G401.6 (cell line): Measurements from ENCODE around the gene QRFPR.
"Not testable (repeated sequence)": the region's sequence is repeated elsewhere in the genome, so short reads cannot be mapped to it uniquely, and the experiment has no call there.

Source experiments
- FAIRE-seq: peaks from 2 replicates; lab custom pipeline; 2012; peaks lifted over from hg19 to GRCh38; lab: Jason Lieb, UNC

The QRFPR gene

GRCh38 chr4:121339307-121339706 lies 41.5 kb downstream of the QRFPR start:
- FAIRE-seq = no peak

DNA sequence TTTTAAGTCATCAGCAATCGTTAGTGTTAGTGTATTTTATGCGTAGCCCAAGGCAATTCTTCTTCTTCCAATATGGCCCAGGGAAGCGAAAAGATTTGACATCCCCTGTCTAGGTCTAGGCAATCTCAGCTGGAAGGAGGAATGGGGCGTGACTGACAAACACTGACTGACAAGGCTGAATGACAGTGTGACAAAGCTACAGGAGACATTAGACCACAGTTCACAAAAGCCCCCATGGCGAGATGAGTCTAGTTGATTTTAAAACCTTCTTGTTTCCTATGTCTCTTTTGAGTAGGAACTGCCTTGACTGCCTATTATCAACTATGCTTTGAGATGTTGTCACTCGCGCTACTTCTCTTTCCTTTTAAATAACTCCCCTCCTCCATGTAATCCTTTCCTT lies 42.3 kb downstream of the QRFPR start:
- no peak for FAIRE-seq

- FAIRE-seq = no peak
Observed at GRCh38 chr4:121336706-121337105, 44.1 kb downstream of the QRFPR start.

DNA sequence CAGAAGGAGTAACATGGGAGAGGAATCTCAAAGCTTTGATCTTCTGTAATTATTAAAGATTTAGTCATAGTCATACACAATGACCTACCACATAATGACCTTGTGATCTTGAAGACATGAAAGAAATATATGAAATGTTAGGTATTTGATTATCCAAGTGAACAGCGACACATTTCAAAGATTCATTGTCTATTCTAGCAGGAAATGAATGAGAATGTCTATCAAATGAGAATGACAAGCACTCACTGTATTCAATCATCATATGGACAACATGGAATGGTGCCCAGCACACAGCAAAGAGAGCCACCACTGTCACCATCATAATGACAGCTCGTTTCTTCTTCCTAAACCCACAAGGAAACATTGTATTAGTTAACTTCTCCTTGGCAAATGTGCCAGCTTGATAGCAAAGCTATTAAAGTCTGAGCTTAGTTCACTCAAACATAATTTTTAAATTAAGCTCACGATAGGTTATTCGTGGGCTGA lies 50.6 kb downstream of the QRFPR start:
- FAIRE-seq = no peak

DNA sequence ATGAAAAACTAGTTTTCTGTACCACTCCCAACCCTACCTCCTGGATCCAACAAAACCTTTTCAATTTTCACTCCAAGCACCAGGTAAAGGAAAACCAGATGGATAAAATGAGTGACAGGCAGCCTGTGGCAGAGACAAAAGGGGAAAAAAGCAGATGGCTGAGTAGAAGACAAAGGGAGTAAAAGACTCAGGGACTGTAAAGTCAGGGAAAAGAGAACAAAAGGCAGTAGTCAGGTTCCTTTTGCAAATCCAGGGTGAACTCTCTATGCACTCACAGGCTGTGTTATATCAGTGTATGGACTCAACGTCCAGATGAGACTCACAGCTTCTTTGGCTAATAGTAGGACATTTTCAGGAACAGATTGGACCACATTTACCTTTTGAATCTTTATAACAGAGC lies 54.2 kb downstream of the QRFPR start:
- FAIRE-seq = no peak

GRCh38 chr4:121324331-121324730 lies 56.5 kb downstream of the QRFPR start:
- FAIRE-seq = no peak

GRCh38 chr4:121321466-121321865 lies 59.4 kb downstream of the QRFPR start:
- no peak for FAIRE-seq

- no peak for FAIRE-seq
Observed at GRCh38 chr4:121316091-121316490, 64.7 kb downstream of the QRFPR start.

DNA sequence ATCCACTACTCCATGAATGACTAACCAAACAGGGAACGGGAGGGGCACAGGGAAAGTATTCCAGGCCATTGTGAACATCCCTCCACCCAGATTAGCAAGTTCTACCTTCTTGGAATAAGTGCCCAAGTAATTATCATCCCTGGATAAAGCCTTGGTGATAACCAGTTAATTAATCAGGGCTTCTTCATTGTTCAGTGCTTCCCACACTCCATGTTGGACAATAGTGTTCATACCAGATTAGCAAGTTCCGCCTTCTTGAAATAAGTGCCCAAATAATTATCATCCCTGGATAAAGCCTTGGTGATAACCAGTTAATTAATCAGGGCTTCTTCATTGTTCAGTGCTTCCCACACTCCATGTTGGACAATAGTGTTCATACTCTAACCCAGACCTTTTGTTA lies 67.4 kb downstream of the QRFPR start:
- FAIRE-seq = not testable (repeated sequence)

DNA sequence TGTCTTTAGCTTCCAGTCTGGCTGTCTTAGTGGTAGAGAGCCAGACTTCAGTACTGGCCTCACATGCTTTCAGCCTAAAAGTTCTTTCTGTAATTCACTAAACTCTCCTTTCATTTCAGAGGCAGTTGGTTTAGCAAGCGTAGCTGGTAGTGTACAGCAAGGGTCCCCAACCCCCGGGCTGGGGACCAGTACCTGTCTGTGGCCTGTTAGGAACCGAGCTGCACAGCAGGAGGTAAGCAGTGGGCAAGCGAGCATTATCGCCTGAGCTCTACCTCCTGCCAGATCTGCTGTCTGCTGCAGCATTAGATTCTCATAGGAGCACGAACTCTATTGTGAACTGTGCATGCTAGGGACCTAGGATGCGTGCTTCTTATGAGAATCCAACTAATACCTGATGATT lies 72.0 kb downstream of the QRFPR start:
- no peak for FAIRE-seq

DNA sequence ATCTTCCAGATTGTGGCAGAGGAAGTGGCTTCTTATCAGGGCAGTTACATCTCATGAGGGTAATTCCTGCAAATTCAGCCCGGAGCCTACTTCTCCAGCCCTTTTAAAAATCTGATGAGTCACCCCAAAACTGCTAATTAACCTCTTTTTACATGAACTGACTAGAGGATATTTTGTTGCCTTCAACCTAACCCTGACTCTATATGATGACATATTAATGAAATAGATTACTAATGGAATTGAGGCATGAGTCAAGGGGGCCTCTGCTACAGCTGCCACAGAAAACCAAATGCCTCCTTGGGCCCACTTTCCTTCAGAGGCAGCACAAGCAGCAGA lies 72.5 kb downstream of the QRFPR start:
- no peak for FAIRE-seq

DNA sequence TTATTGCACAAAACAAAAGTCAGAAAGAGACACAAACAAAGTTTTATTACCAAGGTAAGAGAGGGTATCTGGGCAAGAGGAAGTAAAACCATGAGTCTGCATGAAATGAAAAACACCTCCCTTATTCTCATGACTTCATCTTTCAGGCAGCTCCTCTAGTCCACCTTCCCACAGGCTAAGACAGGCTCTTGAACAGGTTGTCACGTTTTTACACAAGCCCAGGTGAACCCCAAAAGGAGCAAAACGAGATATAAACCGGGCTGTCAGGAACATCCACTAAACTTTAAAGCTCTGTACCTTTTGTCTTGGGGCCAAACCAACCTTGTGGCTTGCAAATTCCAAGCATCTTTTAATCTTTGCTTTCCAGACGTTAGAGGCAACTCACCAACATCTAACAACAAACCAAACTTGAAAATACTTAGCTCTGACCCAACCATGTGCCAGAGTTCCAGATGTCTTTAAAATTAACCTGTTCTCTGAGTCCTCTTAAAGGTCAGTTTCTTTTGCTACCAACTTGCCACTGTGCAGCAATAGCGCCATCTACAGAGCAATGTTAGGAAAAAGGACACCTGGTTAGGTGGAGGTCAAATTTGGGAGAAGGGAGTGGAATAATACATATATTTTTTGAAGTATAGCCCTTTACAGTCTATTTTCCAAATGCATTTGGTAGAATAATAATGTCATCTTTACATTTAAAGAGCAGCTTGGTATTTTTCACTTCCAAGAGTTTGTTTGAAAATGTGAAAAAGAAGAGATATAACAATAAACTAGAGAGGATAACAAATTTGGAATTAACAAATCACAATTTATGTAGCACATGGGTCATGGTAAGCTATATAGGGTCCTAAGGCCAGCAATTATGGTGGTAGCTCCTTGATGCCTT lies 73.1 kb downstream of the QRFPR start:
- FAIRE-seq = no peak

- FAIRE-seq = no peak
Observed at GRCh38 chr4:121306931-121307330, 73.9 kb downstream of the QRFPR start.

DNA sequence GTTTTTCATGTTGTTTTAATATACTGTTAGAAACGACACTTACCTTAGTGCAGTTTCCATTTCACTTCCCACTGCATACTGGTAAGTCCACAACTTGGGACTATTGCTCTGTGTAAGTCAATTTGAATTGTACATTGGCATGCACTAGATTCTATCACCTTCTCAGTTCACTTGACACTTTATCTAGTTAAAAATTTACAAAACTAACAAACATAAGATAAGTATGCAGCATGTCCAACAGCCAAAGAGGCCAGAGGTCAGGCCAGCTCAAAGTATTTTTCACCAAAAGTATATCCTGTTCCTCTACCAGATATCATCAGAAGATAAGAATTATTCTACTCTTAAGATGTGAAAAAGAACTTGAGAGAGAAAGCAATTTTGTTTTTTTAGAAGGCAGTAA lies 75.9 kb downstream of the QRFPR start:
- FAIRE-seq = no peak

DNA sequence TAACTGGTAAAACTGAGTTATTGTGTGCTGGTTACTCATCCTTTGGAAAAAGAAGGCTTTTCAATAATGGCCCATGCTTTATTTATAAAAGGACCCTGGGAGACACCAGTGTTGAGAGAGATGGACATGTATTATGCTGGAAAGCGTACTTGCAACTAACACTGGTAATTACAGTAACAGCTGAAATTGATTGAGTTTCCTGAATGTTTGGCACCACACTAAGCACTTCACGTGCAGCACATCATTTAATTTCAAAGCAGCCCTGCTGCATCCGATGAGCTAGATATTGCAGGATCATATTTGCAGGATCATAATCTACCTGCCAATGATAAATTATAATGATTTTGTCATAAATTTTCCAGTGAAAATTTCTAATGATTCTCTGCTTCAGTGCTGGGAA lies 81.5 kb downstream of the QRFPR start:
- FAIRE-seq = no peak

DNA sequence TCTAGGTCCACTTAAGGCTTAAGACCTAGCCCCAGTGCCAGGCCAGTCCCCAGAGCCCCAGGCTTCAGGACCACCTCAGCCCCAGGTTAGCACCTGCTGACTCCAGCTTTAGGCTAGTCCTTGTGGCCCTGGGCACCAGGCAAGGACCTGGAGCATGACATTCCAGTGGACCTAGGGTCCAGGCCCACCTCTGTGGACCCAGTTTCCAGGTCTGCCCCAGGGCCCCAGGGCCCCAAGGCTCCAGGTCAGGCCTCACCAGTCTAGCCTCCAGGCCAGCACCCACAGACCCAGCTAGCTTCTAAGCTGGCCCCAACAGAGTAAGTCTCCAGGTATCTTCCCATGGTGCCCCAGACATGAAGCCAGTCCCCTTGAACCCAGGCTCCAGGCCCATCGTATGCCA lies 97.5 kb downstream of the QRFPR start:
- no peak for FAIRE-seq

- no peak for FAIRE-seq
Observed at GRCh38 chr4:121280425-121280824, 100.4 kb downstream of the QRFPR start.

DNA sequence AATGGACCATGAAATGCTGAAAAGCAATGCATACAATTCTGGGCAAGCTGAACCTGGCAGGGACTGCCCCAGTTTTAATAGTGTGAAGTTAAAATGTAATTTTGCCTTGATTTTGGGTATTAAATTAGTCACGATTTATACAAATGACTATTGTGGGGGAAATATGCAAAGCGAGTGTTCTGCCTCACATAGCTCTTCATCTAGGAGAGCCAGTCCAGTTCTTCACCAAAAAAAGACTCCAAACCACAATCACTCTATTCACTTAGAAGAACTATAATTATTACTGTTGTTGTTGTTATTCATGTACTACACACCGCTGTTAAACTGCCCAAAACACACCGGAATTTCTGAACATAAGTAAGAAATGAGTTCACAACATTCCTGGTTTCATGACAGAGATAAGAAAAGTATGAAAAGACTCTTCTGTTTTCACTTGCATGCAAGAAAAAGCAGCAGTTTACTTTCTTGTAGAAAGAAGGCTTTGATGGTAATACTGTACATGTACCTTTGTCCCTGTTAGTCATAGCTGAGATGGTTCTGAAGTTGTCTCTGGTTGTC lies 101.9 kb downstream of the QRFPR start:
- FAIRE-seq = no peak
